ENCODE data around the gene GNAT1. TPM values are rescaled to one million over a fixed set of nuclear protein-coding genes. Genes with fewer than 3 reads are reported as not detected.

GNAT1 gene
- total RNA-seq, 1 experiment from 2014 or later, result 0.18 TPM

GRCh38 chr3:50174947-50175524 lies 16.4 kb upstream of the GNAT1 start:
- no peak for DNase-seq (ENCODE audit: low spot score)

GRCh38 chr3:50177346-50177745 lies 14.1 kb upstream of the GNAT1 start:
- DNase-seq (ENCODE audit: low spot score), result no peak

DNA sequence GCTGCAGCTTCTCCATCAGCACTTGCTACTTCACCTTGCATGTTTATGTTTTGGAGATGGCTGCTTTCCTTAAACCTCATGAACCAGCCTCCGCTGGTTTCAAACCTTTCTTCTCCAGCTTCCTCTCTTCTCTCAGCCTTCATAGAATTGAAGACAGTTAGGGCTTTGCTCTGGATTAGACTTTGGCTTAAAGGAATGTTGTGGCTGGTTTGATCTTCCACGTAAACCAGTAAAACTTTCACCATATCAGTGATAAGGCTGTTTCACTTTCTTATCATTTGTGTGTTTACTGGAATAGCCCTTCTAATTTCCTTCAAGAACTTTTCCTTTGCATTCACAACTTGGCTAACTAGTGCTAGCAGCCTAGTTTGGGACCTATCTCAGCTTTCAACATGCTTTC lies 11.7 kb upstream of the GNAT1 start:
- DNase-seq (ENCODE audit: low spot score), result no peak

DNA sequence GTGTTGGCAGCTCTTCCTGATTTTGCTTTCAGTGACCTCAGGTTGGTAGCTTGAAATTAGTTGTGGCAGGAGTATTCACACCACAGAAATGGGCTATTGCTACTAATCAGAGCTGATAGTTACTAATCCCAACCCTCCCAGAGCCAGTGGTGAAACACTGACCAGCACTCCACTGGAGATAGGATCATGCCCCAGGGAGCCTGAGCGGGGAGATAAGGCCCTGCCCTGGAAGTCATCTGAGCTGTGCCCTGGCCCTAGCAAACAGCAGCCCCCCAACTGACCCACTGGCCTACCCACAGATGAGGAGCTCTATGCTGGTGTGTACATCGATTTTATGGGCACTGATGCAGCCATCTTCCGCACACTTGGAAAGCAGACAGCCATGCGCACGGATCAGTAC lies 9.4 kb upstream of the GNAT1 start:
- DNase-seq (ENCODE audit: low spot score), result no peak

GRCh38 chr3:50182533-50183099 lies 8.8 kb upstream of the GNAT1 start:
- DNase-seq (ENCODE audit: low spot score), result no peak

GRCh38 chr3:50183755-50184154 lies 7.7 kb upstream of the GNAT1 start:
- DNase-seq (ENCODE audit: low spot score), result no peak

- peak; percentile 39 for DNase-seq (ENCODE audit: low spot score)
These were observed 7.0 kb upstream of the GNAT1 start for GRCh38 chr3:50184242-50184978.

- DNase-seq (ENCODE audit: low spot score), result no peak
These were observed 6.2 kb upstream of the GNAT1 start for GRCh38 chr3:50185230-50185629.

- no peak for DNase-seq (ENCODE audit: low spot score)
These were observed 5.3 kb upstream of the GNAT1 start for GRCh38 chr3:50186096-50186495.

- no peak for DNase-seq (ENCODE audit: low spot score)
These were observed 3.7 kb upstream of the GNAT1 start for GRCh38 chr3:50187750-50188149.

DNA sequence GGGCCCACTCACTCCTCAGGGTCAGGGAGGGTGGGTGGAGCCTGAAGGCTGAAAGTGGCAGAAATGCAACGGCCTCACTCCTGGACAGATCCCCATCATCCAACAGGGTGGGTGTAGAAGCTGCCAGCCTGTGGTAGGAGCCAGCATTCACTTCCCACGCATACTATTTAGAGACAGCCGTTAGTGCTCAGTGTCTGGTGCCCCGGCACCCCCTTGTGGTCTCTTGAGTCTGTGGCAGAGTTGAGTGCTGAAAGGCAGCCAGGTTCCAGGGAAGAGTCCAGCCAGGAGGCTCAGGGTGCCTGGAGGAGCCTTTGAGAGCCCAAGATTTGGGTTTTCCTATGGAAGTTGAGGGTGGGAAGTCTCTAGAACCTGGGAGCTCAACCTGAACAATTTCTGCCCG lies 2.1 kb upstream of the GNAT1 start:
- DNase-seq (ENCODE audit: low spot score), result peak; percentile 82

GRCh38 chr3:50189989-50190388 lies 1.4 kb upstream of the GNAT1 start:
- no peak for DNase-seq (ENCODE audit: low spot score)

- no peak for DNase-seq (ENCODE audit: low spot score)
These were observed 714 bp downstream of the GNAT1 start for GRCh38 chr3:50192124-50192523.

DNA sequence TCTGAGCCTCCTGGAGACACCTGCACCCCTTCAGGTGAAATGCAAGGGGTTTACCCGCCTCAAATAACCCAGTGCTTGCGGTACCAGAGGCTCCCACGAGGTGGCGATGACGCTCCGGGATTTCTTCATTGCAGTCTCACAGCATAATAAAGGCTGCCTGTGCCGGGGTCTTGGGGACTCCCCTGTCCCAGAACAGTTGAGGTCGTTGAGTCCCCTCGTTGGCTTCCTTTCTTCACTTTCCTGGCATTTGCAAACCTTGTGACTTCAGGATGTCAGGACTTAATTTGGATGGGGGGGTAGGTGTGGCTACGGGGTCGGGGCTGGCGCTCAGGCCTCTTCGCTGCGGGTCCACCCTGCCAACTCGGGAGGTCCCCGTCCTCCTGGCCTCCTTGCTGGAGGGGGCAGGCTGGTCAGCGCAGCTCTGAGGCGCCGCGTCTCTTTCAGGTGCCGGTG lies 1.3 kb downstream of the GNAT1 start:
- peak; percentile 73 for DNase-seq (ENCODE audit: low spot score)

DNA sequence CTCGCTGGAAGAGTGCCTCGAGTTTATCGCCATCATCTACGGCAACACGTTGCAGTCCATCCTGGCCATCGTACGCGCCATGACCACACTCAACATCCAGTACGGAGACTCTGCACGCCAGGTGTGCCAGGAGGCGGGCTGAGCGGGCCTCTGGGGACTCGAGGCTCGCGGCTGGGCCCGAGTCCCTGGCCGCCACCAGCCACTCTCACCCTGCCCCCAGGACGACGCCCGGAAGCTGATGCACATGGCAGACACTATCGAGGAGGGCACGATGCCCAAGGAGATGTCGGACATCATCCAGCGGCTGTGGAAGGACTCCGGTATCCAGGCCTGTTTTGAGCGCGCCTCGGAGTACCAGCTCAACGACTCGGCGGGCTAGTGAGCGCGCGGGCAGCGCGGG lies 1.9 kb downstream of the GNAT1 start:
- DNase-seq (ENCODE audit: low spot score), result no peak

GRCh38 chr3:50193746-50194127 lies 2.3 kb downstream of the GNAT1 start:
- no peak for DNase-seq (ENCODE audit: low spot score)

DNA sequence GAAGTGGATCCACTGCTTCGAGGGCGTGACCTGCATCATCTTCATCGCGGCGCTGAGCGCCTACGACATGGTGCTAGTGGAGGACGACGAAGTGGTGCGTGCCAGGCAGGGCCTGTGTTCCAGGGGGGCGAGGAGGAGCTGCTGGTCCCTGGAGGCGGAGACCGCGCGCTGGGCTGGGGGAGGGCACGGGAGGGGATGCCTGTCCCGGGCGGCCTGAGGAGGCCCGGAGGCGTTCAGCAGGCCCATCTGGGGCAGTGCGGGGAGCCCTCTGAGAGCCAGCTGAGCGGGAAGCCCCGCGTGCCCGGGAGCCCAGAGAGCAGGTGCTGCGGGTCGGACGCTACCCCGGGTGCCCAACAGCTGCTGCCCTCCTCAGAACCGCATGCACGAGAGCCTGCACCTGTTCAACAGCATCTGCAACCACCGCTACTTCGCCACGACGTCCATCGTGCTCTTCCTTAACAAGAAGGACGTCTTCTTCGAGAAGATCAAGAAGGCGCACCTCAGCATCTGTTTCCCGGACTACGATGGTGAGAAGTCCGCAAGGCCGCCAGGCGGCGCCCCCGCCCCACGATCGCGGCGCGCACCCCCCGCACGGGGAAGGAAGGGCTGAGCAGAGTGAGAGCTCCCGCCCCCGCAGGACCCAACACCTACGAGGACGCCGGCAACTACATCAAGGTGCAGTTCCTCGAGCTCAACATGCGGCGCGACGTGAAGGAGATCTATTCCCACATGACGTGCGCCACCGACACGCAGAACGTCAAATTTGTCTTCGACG lies 2.9 kb downstream of the GNAT1 start:
- DNase-seq (ENCODE audit: low spot score), result peak; percentile 35

DNA sequence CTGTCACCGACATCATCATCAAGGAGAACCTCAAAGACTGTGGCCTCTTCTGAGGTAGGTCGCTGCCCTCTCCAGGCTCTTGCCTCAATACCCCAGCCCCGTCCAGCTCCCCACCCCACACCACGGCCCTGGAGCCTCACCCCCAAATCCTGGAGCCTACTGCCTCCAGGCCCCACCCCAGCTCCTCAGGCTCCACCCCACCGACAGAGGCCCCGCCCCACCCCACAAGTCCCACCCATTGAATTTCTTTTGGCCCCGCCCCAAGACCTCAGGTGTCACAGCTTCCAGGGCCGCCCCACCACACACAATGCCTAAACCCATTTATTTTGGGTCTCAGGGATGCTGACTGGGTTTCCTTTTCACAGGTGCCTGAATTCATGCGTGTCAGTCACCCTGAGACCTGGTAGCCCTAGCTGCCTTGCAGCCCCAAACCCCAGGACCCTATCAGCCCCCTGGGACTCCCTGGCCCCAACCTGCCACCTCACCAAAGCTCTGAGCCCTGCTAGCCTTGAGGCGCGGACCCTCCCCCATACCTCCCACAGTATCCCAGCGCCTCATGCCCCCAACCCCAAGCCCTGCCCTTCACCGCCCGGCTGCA lies 3.6 kb downstream of the GNAT1 start:
- DNase-seq (ENCODE audit: low spot score), result no peak

- no peak for DNase-seq (ENCODE audit: low spot score)
These were observed 4.3 kb downstream of the GNAT1 start for GRCh38 chr3:50195501-50196252.

DNA sequence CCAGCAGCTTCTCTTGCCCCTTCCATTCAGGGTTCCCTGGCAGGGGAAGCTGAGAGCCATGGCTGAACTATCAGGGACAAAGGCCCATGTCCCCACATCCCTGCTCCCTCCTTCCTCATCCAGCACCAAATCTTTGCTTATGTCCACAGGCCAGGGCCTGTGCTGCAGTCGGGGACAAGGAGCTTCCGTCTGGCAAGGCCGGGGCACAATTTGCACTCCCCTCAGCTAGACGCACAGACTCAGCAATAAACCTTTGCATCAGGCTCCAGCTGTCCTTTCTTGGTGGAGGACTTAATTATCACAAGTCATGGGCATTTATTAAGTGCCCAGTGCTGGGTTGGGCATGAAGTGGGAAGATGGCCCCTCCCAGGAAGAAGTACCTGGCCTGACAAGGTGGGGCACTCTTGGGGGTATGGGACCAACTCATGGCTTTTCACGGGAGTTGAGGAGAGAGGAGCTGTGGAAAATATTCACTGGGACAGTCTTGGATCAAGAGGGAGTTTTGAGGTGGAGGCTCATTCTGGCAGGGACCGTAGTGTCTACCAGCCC lies 4.9 kb downstream of the GNAT1 start:
- no peak for DNase-seq (ENCODE audit: low spot score)

All from HT-29 (cell line).